Neuronal stem cell (in vitro differentiated cells): ENCODE measurements around the gene ADAM15.

ENCODE experiments used
- DNase-seq: peaks from one replicate; pipeline ENCODE4 v3.0.0-alpha.2; 2013; ENCODE audit warnings: low spot score
- H2AFZ ChIP-seq: one replicate; pipeline ENCODE4 v1.6.1; 2013; ENCODE audit warnings: mild to moderate bottlenecking, low read length, inconsistent platforms
- H2AK5ac ChIP-seq: 2 replicates; pipeline ENCODE4 v1.6.1; 2013; ENCODE audit warnings: low read depth, mild to moderate bottlenecking, inconsistent platforms, low read length, moderate library complexity, mixed read lengths
- H2BK120ac ChIP-seq: 2 replicates; pipeline ENCODE4 v1.6.1; 2013; ENCODE audit warnings: low read depth, mild to moderate bottlenecking, inconsistent platforms, low read length, moderate library complexity, mixed read lengths
- H2BK12ac ChIP-seq: one replicate; pipeline ENCODE4 v1.6.1; 2013; ENCODE audit warnings: low read length, inconsistent platforms
- H2BK15ac ChIP-seq: 2 replicates; pipeline ENCODE4 v1.6.1; 2013; ENCODE audit warnings: mild to moderate bottlenecking, low read length, inconsistent platforms, mixed read lengths
- H2BK5ac ChIP-seq: one replicate; pipeline ENCODE4 v1.6.1; 2013; ENCODE audit warnings: inconsistent platforms, mild to moderate bottlenecking, low read length, moderate library complexity
- H3K14ac ChIP-seq: one replicate; pipeline ENCODE4 v1.6.1; 2013; ENCODE audit warnings: low read length, inconsistent platforms
- H3K18ac ChIP-seq: 2 replicates; pipeline ENCODE4 v1.6.1; 2013; ENCODE audit warnings: low read length, inconsistent platforms
- H3K23ac ChIP-seq: 2 replicates; pipeline ENCODE4 v1.6.1; 2013; ENCODE audit warnings: low read depth, mild to moderate bottlenecking, mixed read lengths, low read length, inconsistent platforms; ENCODE audit not compliant: poor library complexity
- H3K27ac ChIP-seq: replicated peaks from 3 replicates; pipeline ENCODE4 v1.5.1; 2013; ENCODE audit warnings: low read length, inconsistent platforms
- H3K27me3 ChIP-seq, 3 experiments: 2 replicates each; pipeline ENCODE4 v1.6.1; 2013; ENCODE audit warnings: low read length in 3 of 3, mild to moderate bottlenecking in 2 of 3, inconsistent platforms in 1 of 3, low read depth in 1 of 3, mixed read lengths in 1 of 3, moderate library complexity in 1 of 3; ENCODE audit not compliant: control insufficient read depth in 3 of 3, insufficient read depth in 3 of 3
- H3K36me3 ChIP-seq, 2 donors: replicated peaks in 1 of 2; 2 replicates each; pipeline ENCODE4 v1.6.1; 2013; ENCODE audit warnings: low read length in 2 of 2; ENCODE audit not compliant: control insufficient read depth in 2 of 2, insufficient read depth in 2 of 2
- H3K4ac ChIP-seq: 2 replicates; pipeline ENCODE4 v1.6.1; 2013; ENCODE audit warnings: inconsistent platforms, mild to moderate bottlenecking, low read length, moderate library complexity
- H3K4me1 ChIP-seq, 2 donors: 1 replicate in 1 of 2; 2 replicates in 1 of 2; pipeline ENCODE4 v1.6.1; 2013; ENCODE audit warnings: low read length in 2 of 2, low read depth in 1 of 2; ENCODE audit not compliant: control insufficient read depth in 2 of 2, insufficient read depth in 1 of 2
- H3K4me2 ChIP-seq: one replicate; pipeline ENCODE4 v1.6.1; 2013; ENCODE audit warnings: mild to moderate bottlenecking, low read length, inconsistent platforms; ENCODE audit not compliant: insufficient read depth, poor library complexity, severe bottlenecking
- H3K4me3 ChIP-seq, 2 donors: 2 replicates each; pipeline ENCODE4 v1.5.1; 2013; ENCODE audit warnings: low read length in 2 of 2, mild to moderate bottlenecking in 2 of 2, inconsistent platforms in 1 of 2, moderate library complexity in 1 of 2
- H3K79me1 ChIP-seq: one replicate; pipeline ENCODE4 v1.6.1; 2013; ENCODE audit warnings: low read depth, mild to moderate bottlenecking, inconsistent platforms, low read length, moderate library complexity
- H3K9ac ChIP-seq: one replicate; pipeline ENCODE4 v1.6.1; 2013; ENCODE audit warnings: mild to moderate bottlenecking, low read depth, low read length, inconsistent platforms; ENCODE audit not compliant: poor library complexity
- H3K9me3 ChIP-seq, 2 donors: replicated peaks in 1 of 2; 2 replicates each; pipeline versions ENCODE3 to v1.6.1; 2013; ENCODE audit warnings: low read length in 2 of 2, mild to moderate bottlenecking in 2 of 2, inconsistent platforms in 1 of 2, low read depth in 1 of 2, mixed read lengths in 1 of 2, moderate library complexity in 1 of 2; ENCODE audit not compliant: control insufficient read depth in 2 of 2, insufficient read depth in 1 of 2
- H4K8ac ChIP-seq: one replicate; pipeline ENCODE4 v1.6.1; 2013; ENCODE audit warnings: low read depth, mild to moderate bottlenecking, inconsistent platforms, low read length, moderate library complexity
- H4K91ac ChIP-seq: one replicate; pipeline ENCODE4 v1.6.1; 2013; ENCODE audit warnings: low read length, low read depth, mild to moderate bottlenecking, inconsistent platforms; ENCODE audit not compliant: poor library complexity
- WGBS, 2 donors: extraction: QIAGEN DNeasy Blood & Tissue Kit; methylation state at CpG; one replicate each; pipeline ENCODE4 v1.1.7; 2013; ENCODE audit warnings: missing lambda C conversion rate in 2 of 2, mixed read lengths in 1 of 2; ENCODE audit not compliant: insufficient read length in 2 of 2, insufficient replicate concordance in 1 of 2; ENCODE audit errors: extremely low coverage in 2 of 2; 5-methylcytosine and 5-hydroxymethylcytosine counted together

ADAM15 gene

DNA sequence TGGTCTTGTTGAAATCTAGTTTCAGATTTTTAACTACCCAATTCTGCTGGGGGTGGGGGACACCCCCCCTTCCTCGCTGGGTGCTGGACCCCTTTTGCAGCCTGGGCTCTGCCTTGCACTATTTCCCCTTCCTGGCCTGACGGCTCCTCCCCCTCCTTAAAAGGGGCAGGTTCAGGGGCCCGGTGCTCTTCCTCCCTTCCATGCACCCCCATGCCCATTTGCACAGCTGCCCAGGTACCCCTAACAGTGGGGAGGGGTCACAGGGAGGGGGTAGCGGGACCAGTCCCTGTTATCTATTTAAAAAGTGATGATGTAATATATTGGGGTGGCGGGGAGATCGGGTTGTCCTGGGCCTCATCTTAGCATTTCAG is 33.2 kb upstream of the ADAM15 start:
- WGBS, 2 donors, result no CpG with 5 or more reads among the region's 6 CpGs
- Histone ChIP-seq H3K4ac (no peak overlapping the region), H2BK12ac (no peak overlapping the region), H3K4me3 (no peak overlapping the region), H2BK5ac (peak overlapping the region; percentile 79), H3K18ac (no peak overlapping the region), H2AFZ (peak overlapping the region; percentile 91), H3K27ac (peak overlapping the region; percentile 88), H4K8ac (no peak overlapping the region), H3K4me1 (peaks cover 19 to 27% of the 10 kb centered on the region in 2 donors), H3K4me2 (peak overlapping the region; percentile 68), H3K9me3 (no peaks in the 10 kb centered on the region), H3K79me1 (no peaks in the 10 kb centered on the region), H3K23ac (no peak overlapping the region), H3K27me3 (no peaks in the 10 kb centered on the region), H3K36me3 (peaks cover 14% of the 10 kb centered on the region in 2 donors), H2BK15ac (no peak overlapping the region), H2AK5ac (peak overlapping the region; percentile 88), H4K91ac (no peak overlapping the region), H3K9ac (no peak overlapping the region), H3K14ac (no peak overlapping the region), H2BK120ac (no peak overlapping the region)
- no peak for DNase-seq

GRCh38 chr1:155018617-155019348 is 32.3 kb upstream of the ADAM15 start:
- H3K79me1 ChIP-seq, result no peaks in the 10 kb centered on the region
- no peak overlapping the region for H2AFZ ChIP-seq
- H3K4me1 ChIP-seq, result peaks cover 19 to 27% of the 10 kb centered on the region in 2 donors
- H3K14ac ChIP-seq, result peak overlapping the region; percentile 32
- no peak overlapping the region for H2BK5ac ChIP-seq
- H3K18ac ChIP-seq, result peak overlapping the region; percentile 91
- WGBS, 2 donors, result no CpG with 5 or more reads among the region's 8 CpGs
- no peaks in the 10 kb centered on the region for H3K9me3 ChIP-seq
- no peak overlapping the region for H3K4ac ChIP-seq
- H3K36me3 ChIP-seq, result peaks cover 14% of the 10 kb centered on the region in 2 donors
- peak overlapping the region; percentile 8 for H3K23ac ChIP-seq
- no peak overlapping the region for H3K4me3 ChIP-seq
- H4K91ac ChIP-seq, result no peak overlapping the region
- H2BK12ac ChIP-seq, result no peak overlapping the region
- H3K4me2 ChIP-seq, result no peak overlapping the region
- peak overlapping the region; percentile 88 for H2AK5ac ChIP-seq
- no peaks in the 10 kb centered on the region for H3K27me3 ChIP-seq
- H3K27ac ChIP-seq, result peak overlapping the region; percentile 58
- H3K9ac ChIP-seq, result peak overlapping the region; percentile 63
- H2BK120ac ChIP-seq, result no peak overlapping the region
- no peak overlapping the region for H2BK15ac ChIP-seq
- H4K8ac ChIP-seq, result no peak overlapping the region
- DNase-seq, result peak; percentile 36

- no peak overlapping the region for H3K9ac ChIP-seq
- peak overlapping the region; percentile 58 for H3K27ac ChIP-seq
- peak overlapping the region; percentile 73 for H3K18ac ChIP-seq
- H4K8ac ChIP-seq, result no peak overlapping the region
- H4K91ac ChIP-seq, result no peak overlapping the region
- no peak overlapping the region for H2BK12ac ChIP-seq
- H3K36me3 ChIP-seq, result peaks cover 13 to 14% of the 10 kb centered on the region in 2 donors
- H3K4me2 ChIP-seq, result no peak overlapping the region
- H3K4me3 ChIP-seq, result no peak overlapping the region
- H2AFZ ChIP-seq, result no peak overlapping the region
- H2AK5ac ChIP-seq, result no peak overlapping the region
- H3K14ac ChIP-seq, result peak overlapping the region; percentile 32
- H3K9me3 ChIP-seq, result no peaks in the 10 kb centered on the region
- peak overlapping the region; percentile 46 for H3K4ac ChIP-seq
- no peaks in the 10 kb centered on the region for H3K79me1 ChIP-seq
- H2BK5ac ChIP-seq, result no peak overlapping the region
- no peak overlapping the region for H3K23ac ChIP-seq
- no CpG with 5 or more reads among the region's 11 CpGs for WGBS, 2 donors
- H3K4me1 ChIP-seq, result peaks cover 19 to 27% of the 10 kb centered on the region in 2 donors
- H3K27me3 ChIP-seq, result no peaks in the 10 kb centered on the region
- DNase-seq, result no peak
- H2BK15ac ChIP-seq, result no peak overlapping the region
- H2BK120ac ChIP-seq, result no peak overlapping the region
Measured at GRCh38 chr1:155019377-155020245, 31.5 kb upstream of the ADAM15 start.
